HAP-1 (cell line): Measurements from ENCODE around the gene RSBN1L.

Source experiments
- DNase-seq, 2 experiments: peaks; one replicate each; pipeline ENCODE4 v3.0.0-alpha.2; 2016 to 2020; ENCODE audit warnings: low spot score in 2 of 2
- H3K27me3 ChIP-seq: fragments of 250-450 bp; sonication (Bioruptor Pico); 2 replicates; pipeline ENCODE4 v1.5.1; 2020; ENCODE audit warnings: low read depth, mild to moderate bottlenecking, moderate library complexity
- H3K36me3 ChIP-seq: fragments of 250-450 bp; sonication (Bioruptor Pico); replicated peaks from 2 replicates; pipeline ENCODE4 v1.5.1; 2020; ENCODE audit warnings: mild to moderate bottlenecking
- H3K4me1 ChIP-seq: fragments of 250-450 bp; sonication (Bioruptor Pico); 2 replicates; pipeline ENCODE4 v1.5.1; 2020; ENCODE audit warnings: mild to moderate bottlenecking
- H3K4me3 ChIP-seq: fragments of 250-450 bp; sonication (Bioruptor Pico); 2 replicates; pipeline ENCODE4 v1.5.1; 2020; ENCODE audit warnings: mild to moderate bottlenecking, moderate library complexity
- H3K9me3 ChIP-seq: fragments of 250-450 bp; sonication (Bioruptor Pico); 2 replicates; pipeline ENCODE4 v1.5.1; 2020; ENCODE audit warnings: mild to moderate bottlenecking, moderate library complexity
- in situ Hi-C: fragments of 300-500 bp; cut with MboI; formaldehyde crosslinking; loops from 3 replicates; pipeline ENCODE4 v1.14.3; 2020; ENCODE audit warnings: low sequenced_read_pairs, inconsistent platforms, mixed read lengths

The RSBN1L gene

DNA sequence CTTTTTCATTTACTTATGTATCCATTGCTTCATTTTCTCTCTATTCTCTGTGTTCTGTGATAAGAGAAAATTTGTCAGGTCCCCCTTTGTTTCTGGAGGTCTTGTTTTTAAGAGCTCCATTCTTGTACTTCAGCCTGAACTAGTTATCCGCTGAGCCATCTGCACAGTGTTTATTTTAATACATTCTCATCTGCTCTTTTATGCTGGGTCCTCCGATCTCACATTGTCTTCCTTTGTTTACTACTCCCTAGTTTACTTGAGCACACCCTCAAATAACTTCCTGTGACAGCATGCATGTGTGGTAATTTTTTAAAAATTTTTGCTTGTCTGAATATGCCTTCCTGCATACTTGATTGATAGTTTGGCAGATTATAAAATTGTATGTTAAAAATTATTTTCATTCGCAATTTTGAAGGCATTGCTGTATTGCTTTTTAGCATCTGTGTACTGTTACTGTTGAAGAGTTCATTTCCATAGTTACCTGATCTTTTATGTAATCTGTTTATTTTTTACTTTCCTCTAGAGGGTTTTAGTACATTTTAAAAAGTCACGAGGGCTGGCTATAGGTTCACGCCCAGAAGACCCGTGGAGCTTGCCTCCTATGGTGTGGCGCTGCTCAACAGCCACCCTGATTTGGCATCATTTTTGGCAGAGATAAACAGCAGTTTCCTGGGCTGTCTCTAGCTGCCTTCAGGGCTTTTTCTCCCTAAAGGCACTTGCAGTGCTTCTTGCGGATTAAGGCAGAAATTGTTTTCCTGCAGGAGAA is 31.9 kb downstream of the RSBN1L start:
- Histone ChIP-seq H3K4me1 (peaks cover 35% of the 10 kb centered on the region), H3K27me3 (no peaks in the 10 kb centered on the region), H3K9me3 (no peaks in the 10 kb centered on the region), H3K4me3 (no peak overlapping the region), H3K36me3 (no peaks in the 10 kb centered on the region)
- peak; percentile 73 to 80 for DNase-seq
- in situ Hi-C loops = no loop called here

DNA sequence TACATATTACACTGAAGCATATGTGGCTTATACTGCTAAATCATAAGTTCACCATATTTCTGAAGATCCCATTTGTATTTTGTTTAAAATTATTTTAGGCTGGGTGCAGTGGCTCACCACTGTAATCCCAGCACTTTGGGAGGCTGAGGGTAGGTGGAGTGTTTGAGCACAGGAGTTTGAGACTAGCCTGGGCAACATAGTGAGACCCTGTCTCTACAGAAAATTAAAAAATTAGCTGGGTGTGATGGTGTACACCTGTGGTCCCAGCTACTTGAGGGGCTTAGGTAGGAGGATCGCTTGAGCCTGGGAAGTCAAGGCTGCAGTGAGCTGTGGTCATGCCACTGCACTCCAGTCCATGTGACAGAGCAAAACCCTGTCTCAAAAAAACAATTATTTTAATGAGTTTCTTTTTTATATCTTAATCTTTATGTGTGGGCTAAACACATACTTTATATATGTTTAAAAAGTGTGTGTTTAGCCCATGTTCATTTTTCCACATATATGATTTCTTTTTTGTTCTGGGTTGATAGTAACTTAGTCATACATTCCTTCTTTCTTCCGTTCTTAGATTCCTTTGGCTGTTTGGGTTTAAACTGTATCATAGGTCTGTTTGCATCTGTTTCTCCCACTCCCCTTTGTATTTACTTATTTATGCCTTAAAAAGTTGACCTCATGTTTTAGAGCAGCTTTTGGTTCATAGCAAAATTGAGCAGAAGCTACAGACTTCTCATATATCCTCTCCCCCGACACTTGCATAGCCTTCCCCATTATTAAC is 33.5 kb downstream of the RSBN1L start:
- no peaks in the 10 kb centered on the region for H3K27me3 ChIP-seq

DNA sequence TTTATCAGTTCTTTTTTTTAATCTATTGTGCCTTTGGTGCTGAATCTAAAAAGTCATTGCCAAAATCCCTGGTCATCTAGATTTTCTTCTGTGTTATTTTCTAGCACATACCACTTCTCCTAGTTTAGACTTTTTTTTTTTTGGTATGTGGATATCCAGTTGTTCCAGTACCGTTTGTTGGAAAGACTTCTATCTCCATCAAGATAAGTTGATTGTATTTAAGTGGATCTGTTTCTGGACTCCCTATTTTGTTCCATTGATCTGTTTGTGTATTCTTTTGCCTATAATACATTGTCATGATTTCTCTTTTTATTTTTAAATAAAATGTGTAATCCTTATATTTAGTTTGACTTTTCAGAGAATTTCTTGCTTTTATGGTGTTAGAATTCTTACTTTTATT is 35.5 kb downstream of the RSBN1L start:
- DNase-seq = no peak
- no peak overlapping the region for H3K4me3 ChIP-seq
- peaks cover 41% of the 10 kb centered on the region for H3K4me1 ChIP-seq
- H3K27me3 ChIP-seq = no peaks in the 10 kb centered on the region
- H3K36me3 ChIP-seq = no peaks in the 10 kb centered on the region
- no peaks in the 10 kb centered on the region for H3K9me3 ChIP-seq
- in situ Hi-C loops = no loop called here

More for the DNA sequence above, 33.5 kb downstream of the RSBN1L start:
- H3K9me3 ChIP-seq = no peaks in the 10 kb centered on the region
- H3K4me1 ChIP-seq = peaks cover 35% of the 10 kb centered on the region
- H3K4me3 ChIP-seq = no peak overlapping the region
- in situ Hi-C loops = no loop called here
- no peak for DNase-seq
- H3K36me3 ChIP-seq = no peaks in the 10 kb centered on the region

DNA sequence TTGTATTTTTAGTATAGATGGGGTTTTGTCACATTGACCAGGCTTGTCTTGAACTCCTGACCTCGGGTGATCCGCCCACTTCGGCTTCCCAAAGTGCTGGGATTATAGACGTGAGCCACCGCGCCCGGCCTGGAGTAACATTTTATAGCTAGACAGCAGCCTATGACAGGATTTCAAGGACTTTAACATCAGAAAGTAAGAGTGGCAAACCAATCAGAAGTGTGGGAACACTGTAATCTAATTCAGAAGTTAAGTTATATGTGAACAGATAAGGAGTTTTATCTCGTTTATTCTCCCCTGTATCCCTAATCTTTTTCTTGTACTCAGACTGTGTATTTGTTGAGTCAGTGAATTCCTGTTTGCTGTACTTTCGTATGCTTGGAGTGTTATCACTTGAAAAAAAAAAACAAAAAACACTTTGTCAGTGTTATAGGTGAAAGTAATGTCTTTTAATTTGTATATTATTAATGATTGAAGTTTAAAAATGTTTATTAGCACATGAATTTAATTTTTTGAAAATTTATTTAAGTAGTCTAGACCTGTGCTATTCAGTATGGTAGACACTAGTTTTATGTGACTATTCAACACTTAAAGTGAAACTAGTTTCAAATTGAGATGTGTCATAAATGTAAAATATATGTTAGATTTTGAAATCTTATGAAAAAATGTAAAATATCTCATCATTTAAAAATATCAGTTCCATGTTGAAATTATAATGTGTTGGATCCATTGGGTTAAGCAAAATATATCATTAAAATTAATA is 38.6 kb downstream of the RSBN1L start:
- H3K27me3 ChIP-seq = no peaks in the 10 kb centered on the region
- no peaks in the 10 kb centered on the region for H3K9me3 ChIP-seq
- in situ Hi-C loops = no loop called here
- peaks cover 3% of the 10 kb centered on the region; the same call in 1 of the 2 replicates for H3K36me3 ChIP-seq
- peaks cover 13% of the 10 kb centered on the region for H3K4me1 ChIP-seq
- no peak for DNase-seq
- no peak overlapping the region for H3K4me3 ChIP-seq

DNA sequence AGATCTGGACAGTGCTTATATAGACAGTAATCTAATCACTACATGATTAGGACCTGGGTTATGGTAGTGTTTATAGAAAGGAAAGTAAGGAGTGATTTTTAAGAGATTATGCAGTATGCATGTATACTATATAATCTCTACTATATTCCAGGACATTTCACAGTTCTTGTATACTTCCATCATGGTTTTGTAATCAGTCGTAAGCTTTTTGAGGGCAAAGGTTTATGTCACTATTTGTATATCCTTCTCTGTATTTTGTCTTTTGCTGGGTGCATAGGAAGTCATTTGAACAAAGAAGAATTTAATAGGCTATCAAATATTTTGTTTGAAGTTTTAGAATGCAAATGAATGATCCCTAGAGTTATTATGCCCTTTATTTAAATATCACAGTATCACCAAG is 39.2 kb downstream of the RSBN1L start:
- no peaks in the 10 kb centered on the region for H3K27me3 ChIP-seq
- H3K9me3 ChIP-seq = no peaks in the 10 kb centered on the region
- peaks cover 3% of the 10 kb centered on the region; the same call in 1 of the 2 replicates for H3K36me3 ChIP-seq
- H3K4me3 ChIP-seq = no peak overlapping the region
- H3K4me1 ChIP-seq = peaks cover 8% of the 10 kb centered on the region
- no peak for DNase-seq
- in situ Hi-C loops = no loop called here

DNA sequence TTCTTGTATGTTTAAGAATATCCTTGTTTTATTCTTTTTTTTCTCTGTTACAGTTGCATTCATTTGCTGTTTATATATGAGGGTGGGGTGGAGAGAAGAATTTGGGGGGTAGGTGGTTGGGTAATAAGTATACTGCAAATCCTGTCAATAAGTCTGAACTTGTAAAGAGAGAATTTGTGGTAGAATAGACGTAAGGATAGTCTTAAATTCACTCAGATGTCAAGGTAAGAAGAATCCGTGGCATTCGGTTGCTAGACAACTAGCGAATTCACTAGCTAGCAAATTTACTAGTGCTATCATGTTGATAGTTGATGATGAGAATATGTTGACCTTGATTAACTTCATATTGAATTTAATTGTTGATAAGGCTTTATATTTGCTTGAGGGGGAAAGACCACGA is 40.7 kb downstream of the RSBN1L start:
- in situ Hi-C loops = no loop called here
- peaks cover 6% of the 10 kb centered on the region for H3K4me1 ChIP-seq
- peaks cover 3% of the 10 kb centered on the region; the same call in 1 of the 2 replicates for H3K36me3 ChIP-seq
- no peaks in the 10 kb centered on the region for H3K9me3 ChIP-seq
- H3K27me3 ChIP-seq = no peaks in the 10 kb centered on the region
- no peak overlapping the region for H3K4me3 ChIP-seq
- DNase-seq = no peak

DNA sequence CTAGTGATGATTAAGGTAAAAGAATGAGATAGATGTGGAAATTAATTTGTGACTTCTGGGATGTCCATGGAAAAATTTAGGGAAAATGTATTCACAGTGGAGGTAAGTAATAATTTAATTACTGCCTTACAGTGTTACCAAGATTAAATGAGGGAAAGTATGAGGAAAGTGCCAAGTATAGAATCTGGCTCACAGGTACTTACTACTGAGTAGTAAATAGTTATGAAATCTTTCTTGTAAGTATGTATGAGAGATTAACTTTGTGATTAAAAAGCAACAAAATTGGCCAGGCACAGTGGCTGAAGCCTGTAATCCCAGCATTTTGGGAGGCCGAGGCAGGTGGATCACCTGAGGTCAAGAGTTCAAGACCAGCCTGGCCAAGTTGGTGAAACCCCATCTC is 42.1 kb downstream of the RSBN1L start:
- peaks cover 6% of the 10 kb centered on the region for H3K4me1 ChIP-seq
- no peaks in the 10 kb centered on the region for H3K27me3 ChIP-seq
- in situ Hi-C loops = no loop called here
- peaks cover 3% of the 10 kb centered on the region for H3K36me3 ChIP-seq
- no peak for DNase-seq
- no peaks in the 10 kb centered on the region for H3K9me3 ChIP-seq
- no peak overlapping the region for H3K4me3 ChIP-seq

DNA sequence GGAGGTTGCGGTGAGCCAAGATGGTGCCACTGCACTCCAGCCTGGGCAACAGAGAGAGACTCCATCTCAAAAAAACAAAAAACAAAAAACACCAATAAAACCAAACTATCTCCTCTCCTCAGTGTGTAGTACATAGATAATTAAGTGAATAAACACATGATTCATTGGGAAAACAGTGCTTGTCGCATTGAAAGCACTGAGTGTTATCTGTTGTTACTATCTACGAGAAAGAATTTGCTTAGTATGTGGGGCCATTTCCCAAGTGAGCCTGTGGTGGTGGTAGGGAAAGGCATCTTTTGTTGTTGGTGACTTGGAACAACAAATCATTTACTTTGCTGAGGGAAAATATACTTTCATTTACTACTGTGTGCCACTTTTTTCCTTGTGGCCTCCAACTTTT is 42.6 kb downstream of the RSBN1L start:
- H3K36me3 ChIP-seq = peaks cover 3% of the 10 kb centered on the region
- DNase-seq = no peak
- H3K4me1 ChIP-seq = peaks cover 6% of the 10 kb centered on the region

DNA sequence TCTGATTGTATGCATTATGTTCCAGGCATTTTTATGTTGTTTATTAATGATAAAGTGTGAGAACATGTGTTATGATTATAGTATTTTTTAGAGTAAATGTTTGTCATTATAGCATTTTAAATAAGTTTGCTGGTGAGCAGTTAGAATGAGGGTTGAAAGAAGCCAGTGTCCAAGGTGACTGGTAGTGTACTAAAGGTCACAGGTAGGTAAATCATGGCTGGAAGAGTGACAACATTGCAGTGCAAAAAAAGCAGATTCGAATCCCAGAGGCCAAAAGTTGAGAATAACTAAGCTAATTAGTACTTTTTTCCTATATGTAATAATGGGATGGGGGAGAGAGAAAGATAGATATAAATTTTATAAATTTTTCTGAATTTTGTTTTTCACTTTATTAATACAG is 44.0 kb downstream of the RSBN1L start:
- Histone ChIP-seq H3K36me3 (peaks cover 3% of the 10 kb centered on the region), H3K27me3 (no peaks in the 10 kb centered on the region), H3K4me1 (peaks cover 6% of the 10 kb centered on the region), H3K9me3 (no peaks in the 10 kb centered on the region), H3K4me3 (no peak overlapping the region)
- no peak for DNase-seq
- in situ Hi-C loops = no loop called here

More for the DNA sequence above, 42.6 kb downstream of the RSBN1L start:
- H3K4me3 ChIP-seq = no peak overlapping the region
- no peaks in the 10 kb centered on the region for H3K9me3 ChIP-seq
- no peaks in the 10 kb centered on the region for H3K27me3 ChIP-seq
- in situ Hi-C loops = no loop called here

DNA sequence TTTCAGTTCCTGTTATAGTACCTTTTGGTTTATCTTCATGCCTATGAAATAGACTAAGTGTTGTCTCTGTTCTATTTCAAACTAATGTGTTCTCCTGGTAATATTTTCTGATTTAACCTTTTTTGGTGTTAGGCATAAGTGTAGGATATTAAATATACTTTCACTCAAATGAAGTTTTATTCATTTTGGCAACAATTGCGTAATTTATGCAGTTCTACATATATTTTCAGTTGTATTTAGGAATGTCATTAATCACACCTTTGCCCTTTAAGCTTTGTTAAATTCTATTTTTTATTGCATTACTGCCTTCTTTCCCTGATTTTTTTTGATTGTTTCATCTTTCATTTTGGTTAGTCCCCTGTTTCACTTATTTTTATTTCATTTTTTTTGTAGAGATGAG is 47.3 kb downstream of the RSBN1L start:
- no peaks in the 10 kb centered on the region; the same call in none of the 2 replicates for H3K36me3 ChIP-seq

DNA sequence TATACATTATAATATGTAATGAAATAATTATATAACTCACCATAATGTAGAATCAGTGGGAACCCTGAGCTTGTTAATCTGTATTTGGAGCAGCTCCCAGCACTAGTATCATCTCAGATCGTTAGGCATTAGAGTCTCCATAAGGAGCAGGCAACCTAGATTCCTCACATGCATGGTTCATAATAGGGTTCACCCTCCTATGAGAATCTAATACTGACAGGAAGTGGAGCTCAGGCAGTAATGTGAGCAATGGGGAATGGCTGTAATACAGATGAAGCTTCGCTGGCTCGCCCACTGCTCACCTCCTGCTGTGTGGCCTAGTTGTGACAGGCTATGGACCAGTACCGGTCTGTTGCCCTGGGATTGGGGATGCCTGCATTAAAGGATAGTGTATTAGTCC is 49.5 kb downstream of the RSBN1L start:
- Histone ChIP-seq H3K9me3 (no peaks in the 10 kb centered on the region), H3K27me3 (no peaks in the 10 kb centered on the region), H3K36me3 (peaks cover 5% of the 10 kb centered on the region; the same call in 1 of the 2 replicates), H3K4me3 (no peak overlapping the region), H3K4me1 (no peaks in the 10 kb centered on the region)
- in situ Hi-C loops = no loop called here
- no peak for DNase-seq

More for the DNA sequence above, 47.3 kb downstream of the RSBN1L start:
- no peaks in the 10 kb centered on the region for H3K27me3 ChIP-seq
- H3K4me1 ChIP-seq = no peaks in the 10 kb centered on the region
- DNase-seq = no peak
- in situ Hi-C loops = no loop called here
- H3K4me3 ChIP-seq = no peak overlapping the region
- no peaks in the 10 kb centered on the region for H3K9me3 ChIP-seq

DNA sequence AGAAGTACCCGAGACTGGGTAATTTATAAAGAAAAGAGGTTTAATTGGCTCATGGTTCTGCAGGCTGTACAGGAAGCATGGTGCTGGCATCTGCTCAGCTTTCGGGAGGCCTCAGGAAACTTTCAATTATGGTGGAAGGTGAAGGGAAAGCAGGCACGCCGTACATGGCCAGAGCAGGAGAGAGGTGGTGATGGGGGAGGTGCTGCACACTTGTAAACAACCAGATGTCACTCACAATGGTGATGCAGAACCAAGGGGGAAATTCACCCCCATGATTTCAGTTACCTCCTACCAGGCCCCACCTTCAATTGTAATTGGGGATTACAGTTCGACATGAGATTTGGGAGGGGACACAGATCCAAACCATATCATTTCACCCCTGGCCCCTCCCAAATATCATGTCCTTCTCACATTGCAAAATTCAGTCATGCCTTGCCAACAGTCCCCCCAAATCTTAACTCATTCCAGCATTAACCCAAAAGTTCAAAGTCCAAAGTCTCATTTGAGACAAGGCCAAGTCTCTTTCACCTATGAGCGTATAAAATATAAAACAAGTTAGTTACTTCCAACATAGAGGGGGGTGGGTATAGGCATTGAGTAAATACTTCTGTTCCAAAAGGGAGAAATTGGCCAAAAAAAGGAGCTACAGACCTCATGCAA is 50.0 kb downstream of the RSBN1L start:
- Histone ChIP-seq H3K4me1 (no peaks in the 10 kb centered on the region), H3K9me3 (no peaks in the 10 kb centered on the region), H3K4me3 (no peak overlapping the region), H3K27me3 (no peaks in the 10 kb centered on the region), H3K36me3 (peaks cover 5% of the 10 kb centered on the region)
- DNase-seq = no peak
- in situ Hi-C loops = no loop called here

DNA sequence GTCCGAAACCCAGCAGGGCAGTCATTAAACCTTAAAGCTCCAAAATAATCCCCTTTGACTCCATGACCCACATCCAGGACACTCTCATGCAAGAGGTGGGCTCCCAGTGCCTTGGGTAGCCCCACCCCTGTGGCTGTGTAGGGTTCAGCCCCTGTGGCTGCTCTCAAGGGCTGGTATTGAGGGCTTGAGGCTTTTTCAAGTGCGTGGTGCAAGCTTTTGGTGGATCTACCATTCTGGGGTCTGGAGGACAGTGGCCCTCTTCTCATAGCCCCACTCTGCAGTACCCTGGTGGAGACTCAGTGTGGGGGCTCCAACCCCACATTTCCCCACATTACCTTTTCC is 50.5 kb downstream of the RSBN1L start:
- Histone ChIP-seq H3K36me3 (peaks cover 7% of the 10 kb centered on the region), H3K4me3 (no peak overlapping the region), H3K9me3 (no peaks in the 10 kb centered on the region), H3K4me1 (no peaks in the 10 kb centered on the region), H3K27me3 (no peaks in the 10 kb centered on the region)
- no peak for DNase-seq
- in situ Hi-C loops = no loop called here
